GM19438 (cell line): Measurements from ENCODE around the gene TPK1.
"Not testable (repeated sequence)": the region's sequence is repeated elsewhere in the genome, so short reads cannot be mapped to it uniquely, and the experiment has no call there.

Experiments
- ATAC-seq: cut with Tn5 transposase; IDR thresholded peaks from one replicate; pipeline ENCODE4 v1.9.1; 2021; ENCODE audit warnings: low read depth; ENCODE audit not compliant: unreplicated experiment

TPK1 gene

GRCh38 chr7:144826208-144826607 is 9.6 kb downstream of the TPK1 start:
- ATAC-seq, result no peak

GRCh38 chr7:144824360-144824759 is 11.5 kb downstream of the TPK1 start:
- ATAC-seq, result no peak

- no peak for ATAC-seq
Measured at GRCh38 chr7:144822223-144822622, 13.6 kb downstream of the TPK1 start.

- peak; percentile 45 for ATAC-seq
Measured at GRCh38 chr7:144821067-144821466, 14.8 kb downstream of the TPK1 start.

- ATAC-seq, result no peak
Measured at GRCh38 chr7:144820552-144820951, 15.3 kb downstream of the TPK1 start.

GRCh38 chr7:144819566-144819965 is 16.3 kb downstream of the TPK1 start:
- no peak for ATAC-seq

- ATAC-seq, result peak; percentile 66
Measured at GRCh38 chr7:144818511-144818910, 17.3 kb downstream of the TPK1 start.

- no peak for ATAC-seq
Measured at GRCh38 chr7:144817001-144817400, 18.9 kb downstream of the TPK1 start.

GRCh38 chr7:144814299-144814698 is 21.6 kb downstream of the TPK1 start:
- no peak for ATAC-seq

GRCh38 chr7:144812379-144813283 is 23.2 kb downstream of the TPK1 start:
- peak; percentile 95 for ATAC-seq

- ATAC-seq, result no peak
Measured at GRCh38 chr7:144805627-144806239, 30.1 kb downstream of the TPK1 start.

- not testable (repeated sequence) for ATAC-seq
Measured at GRCh38 chr7:144800678-144801436, 35.0 kb downstream of the TPK1 start.

- ATAC-seq, result no peak
Measured at GRCh38 chr7:144796919-144797318, 38.9 kb downstream of the TPK1 start.

GRCh38 chr7:144792050-144792449 is 43.8 kb downstream of the TPK1 start:
- no peak for ATAC-seq

GRCh38 chr7:144791488-144791887 is 44.4 kb downstream of the TPK1 start:
- ATAC-seq, result no peak

- no peak for ATAC-seq
Measured at GRCh38 chr7:144787127-144787526, 48.7 kb downstream of the TPK1 start.

- ATAC-seq, result no peak
Measured at GRCh38 chr7:144786522-144786921, 49.3 kb downstream of the TPK1 start.

- ATAC-seq, result no peak
Measured at GRCh38 chr7:144786079-144786478, 49.8 kb downstream of the TPK1 start.

- ATAC-seq, result no peak
Measured at GRCh38 chr7:144785521-144785920, 50.3 kb downstream of the TPK1 start.

- ATAC-seq, result no peak
Measured at GRCh38 chr7:144784943-144785342, 50.9 kb downstream of the TPK1 start.

GRCh38 chr7:144784441-144784840 is 51.4 kb downstream of the TPK1 start:
- no peak for ATAC-seq
